Vagina (tissue), 2 donors: Measurements from ENCODE around the gene CD46.

Experiments used
- POLR2AphosphoS5 ChIP-seq, 2 donors: sonication (generic); formaldehyde crosslinking; IDR thresholded peaks; one replicate each; pipeline ENCODE4 v1.9.0; 2017; ENCODE audit warnings: antibody characterized with exemption in 2 of 2, mild to moderate bottlenecking in 2 of 2, low read depth in 1 of 2; ENCODE audit not compliant: insufficient read depth in 1 of 2
- TF ChIP-seq, protein P1 (sequence below), 3 experiments: fragments of 450-650 bp in 2 of 3; fragments of 200-600 bp in 1 of 3; sonication (generic) in 1 of 3; IDR thresholded peaks; one replicate each; pipeline ENCODE4 v1.5.1; 2017 to 2019; ENCODE audit warnings: antibody characterized with exemption in 3 of 3, mild to moderate bottlenecking in 2 of 3, moderate library complexity in 2 of 3

DNA sequence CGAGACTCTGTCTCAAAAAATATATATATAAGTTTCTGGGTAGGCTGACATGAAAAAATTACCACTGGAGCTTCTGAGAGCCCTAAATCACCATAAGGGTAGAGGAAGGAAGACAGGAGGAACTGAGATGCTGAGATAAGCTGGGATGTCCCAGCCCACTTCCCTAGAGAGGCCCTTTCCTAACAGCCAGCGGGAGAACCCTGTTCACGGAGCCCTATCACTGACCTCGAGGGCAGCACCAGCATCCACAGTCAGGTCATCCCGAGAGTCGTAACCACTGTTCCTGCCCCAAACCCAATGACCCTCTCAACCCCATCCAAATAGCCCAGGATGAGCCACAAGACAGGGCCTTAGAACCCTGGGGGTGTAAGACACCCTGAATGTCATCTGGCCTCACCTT, 81.5 kb downstream of the CD46 start:
- no peak for TF ChIP-seq POLR2AphosphoS5 (IDR thresholded peaks at IDR 0.05; ENCODE audit: insufficient read depth in 1 of 2, low read depth in 1 of 2)
- TF ChIP-seq, protein P1, sequence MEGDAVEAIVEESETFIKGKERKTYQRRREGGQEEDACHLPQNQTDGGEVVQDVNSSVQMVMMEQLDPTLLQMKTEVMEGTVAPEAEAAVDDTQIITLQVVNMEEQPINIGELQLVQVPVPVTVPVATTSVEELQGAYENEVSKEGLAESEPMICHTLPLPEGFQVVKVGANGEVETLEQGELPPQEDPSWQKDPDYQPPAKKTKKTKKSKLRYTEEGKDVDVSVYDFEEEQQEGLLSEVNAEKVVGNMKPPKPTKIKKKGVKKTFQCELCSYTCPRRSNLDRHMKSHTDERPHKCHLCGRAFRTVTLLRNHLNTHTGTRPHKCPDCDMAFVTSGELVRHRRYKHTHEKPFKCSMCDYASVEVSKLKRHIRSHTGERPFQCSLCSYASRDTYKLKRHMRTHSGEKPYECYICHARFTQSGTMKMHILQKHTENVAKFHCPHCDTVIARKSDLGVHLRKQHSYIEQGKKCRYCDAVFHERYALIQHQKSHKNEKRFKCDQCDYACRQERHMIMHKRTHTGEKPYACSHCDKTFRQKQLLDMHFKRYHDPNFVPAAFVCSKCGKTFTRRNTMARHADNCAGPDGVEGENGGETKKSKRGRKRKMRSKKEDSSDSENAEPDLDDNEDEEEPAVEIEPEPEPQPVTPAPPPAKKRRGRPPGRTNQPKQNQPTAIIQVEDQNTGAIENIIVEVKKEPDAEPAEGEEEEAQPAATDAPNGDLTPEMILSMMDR (IDR thresholded peaks at IDR 0.05) = no peak
